Measurements from ENCODE around the gene CD44.

DNA sequence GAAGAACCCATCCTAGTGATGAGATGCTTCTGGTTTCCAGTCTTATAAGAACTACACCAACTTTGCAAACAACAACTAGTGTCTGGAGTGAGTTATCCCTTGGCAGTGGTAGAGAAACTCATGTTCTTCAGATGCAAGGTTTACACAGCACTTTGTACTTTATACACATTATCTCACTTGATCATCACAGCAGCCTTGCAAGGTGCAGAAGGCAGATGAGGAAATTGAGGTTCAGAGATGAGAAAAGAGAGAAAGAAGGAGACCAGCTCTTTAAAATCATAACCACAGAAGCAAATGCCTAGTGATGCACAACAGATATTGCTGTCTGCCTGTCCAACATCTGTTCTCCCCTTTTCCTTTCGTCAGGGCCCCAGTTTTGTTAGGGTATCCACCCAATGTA, 16.7 kb upstream of the CD44 start:
- no peak for TF ChIP-seq POLR2A (IDR thresholded peaks at IDR 0.05)
- TF ChIP-seq, protein P1, sequence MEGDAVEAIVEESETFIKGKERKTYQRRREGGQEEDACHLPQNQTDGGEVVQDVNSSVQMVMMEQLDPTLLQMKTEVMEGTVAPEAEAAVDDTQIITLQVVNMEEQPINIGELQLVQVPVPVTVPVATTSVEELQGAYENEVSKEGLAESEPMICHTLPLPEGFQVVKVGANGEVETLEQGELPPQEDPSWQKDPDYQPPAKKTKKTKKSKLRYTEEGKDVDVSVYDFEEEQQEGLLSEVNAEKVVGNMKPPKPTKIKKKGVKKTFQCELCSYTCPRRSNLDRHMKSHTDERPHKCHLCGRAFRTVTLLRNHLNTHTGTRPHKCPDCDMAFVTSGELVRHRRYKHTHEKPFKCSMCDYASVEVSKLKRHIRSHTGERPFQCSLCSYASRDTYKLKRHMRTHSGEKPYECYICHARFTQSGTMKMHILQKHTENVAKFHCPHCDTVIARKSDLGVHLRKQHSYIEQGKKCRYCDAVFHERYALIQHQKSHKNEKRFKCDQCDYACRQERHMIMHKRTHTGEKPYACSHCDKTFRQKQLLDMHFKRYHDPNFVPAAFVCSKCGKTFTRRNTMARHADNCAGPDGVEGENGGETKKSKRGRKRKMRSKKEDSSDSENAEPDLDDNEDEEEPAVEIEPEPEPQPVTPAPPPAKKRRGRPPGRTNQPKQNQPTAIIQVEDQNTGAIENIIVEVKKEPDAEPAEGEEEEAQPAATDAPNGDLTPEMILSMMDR (IDR thresholded peaks at IDR 0.05): no peak

Measured in heart left ventricle (tissue), 13 donors.